RPMI7951 (cell line): ENCODE data around the gene ARHGAP26. TPM values are rescaled to one million over a fixed set of nuclear protein-coding genes. Genes with fewer than 3 reads are reported as not detected.
A peak's percentile ranks its signal among the peaks of the same experiment; 100 is the strongest.

Source experiments
- DNase-seq: peaks from one replicate; pipeline ENCODE4 v3.0.0-alpha.2; 2012; ENCODE audit warnings: low read depth
- total RNA-seq: library from RNA; depleted of rRNA; stranded (reverse); fragments of >200 nt; shearing (Covaris generic); gene quantifications from 2 replicates; pipeline ENCODE4 v1.2.3, GENCODE V29; 2014

ARHGAP26 gene
- total RNA-seq, 1 experiment from 2014 or later, result 1.1 TPM

DNA sequence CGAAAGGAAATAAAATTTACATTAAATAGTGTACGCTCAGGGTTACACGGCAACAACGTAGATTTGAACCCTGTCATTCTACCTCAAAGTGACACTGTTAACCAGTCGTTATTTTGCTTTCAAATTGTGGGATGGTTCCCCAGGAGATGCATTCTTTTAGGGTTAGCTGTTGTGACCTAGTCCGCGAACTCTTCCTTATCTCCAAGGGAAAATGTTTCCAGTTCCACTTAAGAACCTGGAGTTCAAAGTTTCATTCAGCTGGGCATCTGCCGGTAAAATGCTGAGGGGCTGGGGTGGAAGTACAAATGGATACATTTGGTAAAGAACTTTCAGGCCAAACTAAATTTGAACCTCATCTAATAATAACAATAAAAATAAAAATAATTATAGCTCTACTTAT is 368.7 kb downstream of the ARHGAP26 start:
- no peak for DNase-seq

DNA sequence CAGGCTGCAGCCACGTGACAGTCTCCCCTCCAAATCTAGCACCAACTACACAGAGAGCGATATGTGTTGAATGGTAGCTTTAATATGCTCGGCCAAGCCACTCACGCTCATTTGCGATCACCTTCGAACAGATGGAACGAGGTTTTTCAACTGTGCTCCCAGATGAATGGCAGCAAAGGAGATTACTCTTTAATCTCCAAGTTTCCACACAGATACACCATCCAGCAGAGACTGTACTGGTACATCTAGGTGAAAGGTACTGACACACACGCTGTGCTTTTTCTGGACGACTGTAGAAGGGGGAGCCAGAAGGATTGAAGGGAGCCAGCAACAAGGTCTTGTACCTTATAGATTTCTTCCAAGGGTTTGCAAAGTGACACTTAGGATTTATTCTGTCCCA is 369.4 kb downstream of the ARHGAP26 start:
- DNase-seq, result no peak

DNA sequence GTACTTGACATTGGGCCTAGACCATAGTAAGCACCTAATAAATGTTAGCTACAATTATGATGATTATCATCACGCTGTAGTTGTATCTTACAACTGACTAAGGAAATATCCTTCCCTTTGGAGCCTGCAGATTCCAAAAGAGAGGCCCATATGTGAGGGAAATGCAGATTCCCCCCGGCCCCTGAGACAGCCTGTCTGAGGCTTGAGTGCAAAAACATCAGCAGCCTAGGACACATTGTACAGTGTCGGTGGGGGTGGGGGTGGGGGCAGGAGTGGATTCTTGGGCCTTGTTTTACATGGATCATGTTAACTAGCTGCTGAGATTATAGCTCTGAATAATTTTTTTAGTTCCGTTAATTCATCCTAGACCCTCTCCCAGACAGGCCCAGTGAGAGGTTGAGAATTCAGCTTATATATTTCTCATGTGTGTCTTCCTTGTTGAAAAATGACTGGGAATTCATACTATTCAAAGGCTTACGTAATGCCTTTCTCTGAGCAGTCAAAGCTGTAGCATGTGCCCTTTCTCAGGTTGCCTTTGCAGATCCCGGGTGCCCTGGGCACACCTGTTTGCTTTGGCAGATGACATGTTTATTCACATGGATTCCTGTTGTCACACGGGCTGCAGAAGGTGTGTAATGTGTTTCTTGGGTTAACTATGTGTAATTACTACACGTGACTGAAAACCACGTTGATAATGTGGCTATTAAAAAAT is 370.5 kb downstream of the ARHGAP26 start:
- DNase-seq, result no peak

DNA sequence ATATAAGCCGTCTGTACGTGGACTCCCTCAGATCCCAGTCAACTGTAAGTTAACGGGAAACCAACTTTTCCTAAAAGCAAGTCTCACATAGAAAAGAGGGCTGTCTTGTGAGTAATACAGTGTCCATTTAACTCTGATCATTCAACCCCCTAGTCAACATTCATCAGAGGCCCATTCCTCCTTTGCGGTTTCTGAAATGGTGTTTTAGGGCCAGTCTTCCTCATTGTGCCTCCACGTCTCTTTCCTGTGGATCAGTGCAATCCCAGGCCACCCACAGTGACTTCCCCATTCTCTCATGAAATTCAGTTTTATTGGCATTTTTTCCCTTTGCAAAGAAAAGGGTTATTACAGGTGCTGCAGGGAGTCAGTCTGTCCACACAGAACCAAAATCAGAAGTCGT is 371.5 kb downstream of the ARHGAP26 start:
- DNase-seq, result no peak

DNA sequence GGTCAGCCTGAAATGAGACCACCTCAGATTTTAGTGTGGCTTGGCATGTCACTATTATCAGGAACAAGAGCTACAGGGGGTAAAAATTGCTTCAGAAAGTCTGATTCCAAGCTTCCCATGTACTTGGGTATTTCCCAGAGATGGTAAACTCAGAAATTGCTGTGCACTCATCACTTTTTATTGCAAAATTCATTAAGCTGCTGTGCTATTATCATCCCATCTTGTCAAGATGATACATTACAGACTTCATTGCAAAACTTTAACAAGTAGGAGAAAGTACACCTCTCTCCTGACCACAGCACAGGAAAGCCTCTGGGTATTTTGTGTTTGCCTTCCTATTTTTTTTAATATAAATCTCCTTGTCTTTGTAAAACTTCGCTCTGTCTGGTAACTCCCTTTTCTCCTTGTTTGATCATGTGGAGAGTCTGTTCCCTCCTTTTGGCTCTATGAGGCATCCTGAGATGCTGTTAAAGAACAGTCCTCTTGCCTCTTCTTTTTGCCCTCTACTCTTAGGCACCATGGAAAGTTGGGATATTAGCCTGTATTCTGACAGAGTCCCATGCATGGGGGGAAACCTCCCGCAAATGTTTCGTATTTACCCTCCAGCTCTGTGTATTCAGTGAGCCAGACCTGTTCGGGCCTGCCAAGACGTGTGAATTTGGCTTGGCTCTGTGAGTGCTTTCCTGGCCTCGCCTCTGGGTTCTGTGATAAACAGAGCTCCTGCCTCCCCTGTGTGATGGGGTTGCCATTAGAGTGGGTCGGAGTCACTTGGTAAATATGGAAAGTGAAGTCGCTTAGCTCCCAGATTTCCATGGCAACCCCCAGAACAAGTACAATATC is 372.6 kb downstream of the ARHGAP26 start:
- DNase-seq, result peak; percentile 50

DNA sequence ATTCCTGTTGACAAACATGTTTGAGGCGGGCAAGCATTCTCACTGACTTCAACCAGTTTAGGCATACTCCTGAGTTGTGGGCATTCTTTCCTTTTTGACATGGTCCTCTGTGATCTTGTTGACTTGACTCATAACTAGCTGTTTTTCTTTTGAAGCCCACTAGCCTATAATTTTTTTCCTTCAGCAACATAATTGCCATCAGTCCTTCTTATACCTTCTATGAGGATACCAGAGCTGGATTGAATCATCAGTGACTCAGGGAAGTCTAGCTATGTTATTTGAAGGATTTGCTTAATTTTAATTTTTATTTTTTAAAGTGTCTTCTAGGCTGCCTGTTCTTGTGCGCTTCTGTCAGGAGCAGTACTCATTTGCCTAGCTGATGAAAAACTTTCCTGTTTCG is 373.8 kb downstream of the ARHGAP26 start:
- peak; percentile 15 for DNase-seq

DNA sequence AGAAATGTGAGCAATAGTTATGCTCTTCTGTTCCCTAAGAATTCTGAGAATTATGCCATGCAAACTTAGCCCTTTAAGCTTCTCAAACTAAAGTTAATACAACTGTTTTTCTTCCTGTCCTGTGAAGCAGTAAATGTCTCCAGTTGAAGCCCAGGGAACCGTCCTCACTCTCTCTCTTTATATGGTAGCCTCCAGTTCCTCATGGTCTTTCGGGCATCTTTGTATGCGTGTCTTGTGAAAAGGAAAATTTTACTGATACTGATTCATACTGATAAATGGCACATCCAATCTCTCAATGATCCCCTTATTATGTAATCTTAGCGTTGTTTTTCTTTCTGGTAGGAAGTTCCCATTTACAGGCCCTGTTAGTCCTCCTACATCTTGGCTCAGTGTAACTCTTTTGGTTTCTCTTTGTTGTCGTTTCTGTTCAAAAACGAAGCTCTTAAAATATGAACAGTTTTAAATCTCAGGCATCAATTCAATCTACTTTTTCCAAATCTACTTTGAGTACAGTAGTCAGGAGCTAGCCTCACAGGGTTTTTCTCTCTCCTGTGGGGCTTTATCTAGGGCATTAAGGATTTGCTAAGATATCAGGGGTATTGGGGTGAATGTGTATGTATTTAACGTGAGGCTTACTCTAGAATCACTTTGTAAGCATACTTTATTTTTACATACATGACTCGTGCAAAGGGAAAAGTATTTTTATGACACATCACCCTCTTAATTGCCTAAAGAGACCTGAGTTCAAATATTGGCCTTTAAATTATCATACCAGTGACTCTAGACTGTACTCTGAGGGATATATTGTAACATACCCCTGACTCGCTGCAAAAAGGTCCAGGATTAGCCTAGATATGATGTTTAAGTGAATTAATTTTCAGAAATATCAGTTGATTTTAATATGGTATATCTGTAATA is 375.3 kb downstream of the ARHGAP26 start:
- no peak for DNase-seq

DNA sequence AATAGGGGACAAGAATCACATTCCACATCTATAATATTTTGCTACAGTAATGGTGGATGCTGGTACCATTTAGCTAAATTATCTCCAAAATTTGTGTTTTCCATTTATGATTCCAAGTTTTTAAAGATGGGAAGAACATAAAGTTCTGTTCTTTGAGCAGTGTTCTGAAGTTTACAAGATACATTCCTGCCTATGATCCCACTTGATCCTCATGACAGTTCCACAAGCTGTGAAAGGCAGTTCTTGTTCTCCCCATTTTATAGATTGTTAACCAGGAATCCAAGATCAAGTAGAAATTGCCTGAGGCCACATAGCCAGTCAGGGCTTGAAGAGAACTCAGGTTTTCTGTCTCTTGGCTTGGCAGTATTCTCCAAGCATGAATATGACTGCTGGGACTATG is 376.0 kb downstream of the ARHGAP26 start:
- no peak for DNase-seq

DNA sequence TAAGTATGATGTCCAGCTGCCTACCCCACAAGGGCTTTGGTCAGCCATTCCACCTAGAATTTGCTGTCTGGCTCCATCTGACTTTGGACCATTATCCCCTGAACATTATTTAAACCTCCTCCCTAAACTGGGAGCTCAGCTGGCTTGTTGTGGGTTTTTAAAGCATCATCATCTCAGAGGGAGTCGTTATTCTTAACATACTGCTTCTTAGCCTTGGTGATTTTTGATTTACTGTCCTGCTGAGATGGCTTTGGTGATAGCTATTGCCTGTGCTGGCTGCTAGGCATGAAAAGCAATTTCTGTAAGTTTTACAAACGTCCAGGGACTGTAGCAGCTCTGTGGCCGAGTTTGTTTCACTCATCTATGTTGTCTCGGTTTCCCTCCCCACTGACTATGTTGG is 377.2 kb downstream of the ARHGAP26 start:
- DNase-seq, result no peak

DNA sequence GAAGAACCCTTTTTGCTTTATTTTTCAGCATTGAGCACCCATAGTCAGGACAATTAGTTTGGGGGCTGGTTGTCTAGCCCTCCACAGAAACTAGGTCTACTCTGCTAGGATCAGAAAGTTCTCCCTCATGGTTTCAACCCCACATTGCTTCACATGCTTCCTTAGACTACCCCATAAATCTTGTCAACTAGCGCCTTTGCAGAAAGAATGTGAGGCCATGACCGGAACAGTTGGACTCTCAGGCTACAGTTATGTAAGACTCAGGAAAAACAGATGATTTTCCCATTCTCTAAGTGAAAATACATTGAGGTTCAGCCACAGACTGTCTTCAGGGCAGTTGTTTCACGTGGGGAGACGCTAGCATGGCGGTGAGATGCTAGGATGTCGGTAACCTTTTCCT is 377.7 kb downstream of the ARHGAP26 start:
- no peak for DNase-seq

DNA sequence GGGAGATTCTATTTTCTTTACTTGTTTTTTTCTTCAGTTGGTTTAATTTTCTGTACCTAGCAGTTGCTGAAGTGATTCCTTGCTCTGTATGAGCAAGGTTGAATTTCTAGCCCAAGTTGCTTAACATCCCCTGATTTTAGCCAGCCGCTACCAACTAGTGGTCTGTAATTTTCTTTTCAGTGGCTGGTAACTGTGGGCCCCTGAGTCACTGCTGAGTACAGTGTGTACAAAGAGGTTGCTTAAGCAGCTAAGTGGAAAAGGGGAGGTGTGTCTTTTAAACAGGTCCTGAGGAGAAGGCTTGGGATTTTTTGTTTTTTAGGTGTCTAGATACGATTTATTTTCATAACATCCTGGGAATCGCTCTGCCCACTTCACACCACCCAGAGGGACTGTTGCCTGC is 378.6 kb downstream of the ARHGAP26 start:
- DNase-seq, result no peak

DNA sequence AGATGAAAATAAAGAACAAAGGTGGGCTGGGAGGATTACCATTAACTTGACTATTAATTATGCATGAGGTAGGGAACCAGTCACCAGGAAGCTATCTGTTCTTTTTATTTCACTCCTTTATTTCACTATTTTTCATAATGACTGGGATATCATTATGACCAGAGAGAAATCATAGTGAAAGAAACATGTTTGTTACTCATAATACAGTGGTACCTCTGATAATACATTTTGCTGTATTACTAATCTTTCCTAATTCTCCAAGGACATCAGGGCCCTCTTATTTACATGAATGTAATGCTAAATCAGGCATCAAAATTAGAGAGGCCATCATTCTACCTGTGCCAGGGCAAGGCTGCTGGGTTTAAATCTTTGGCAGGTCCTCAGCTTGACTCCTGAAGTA is 379.6 kb downstream of the ARHGAP26 start:
- no peak for DNase-seq

DNA sequence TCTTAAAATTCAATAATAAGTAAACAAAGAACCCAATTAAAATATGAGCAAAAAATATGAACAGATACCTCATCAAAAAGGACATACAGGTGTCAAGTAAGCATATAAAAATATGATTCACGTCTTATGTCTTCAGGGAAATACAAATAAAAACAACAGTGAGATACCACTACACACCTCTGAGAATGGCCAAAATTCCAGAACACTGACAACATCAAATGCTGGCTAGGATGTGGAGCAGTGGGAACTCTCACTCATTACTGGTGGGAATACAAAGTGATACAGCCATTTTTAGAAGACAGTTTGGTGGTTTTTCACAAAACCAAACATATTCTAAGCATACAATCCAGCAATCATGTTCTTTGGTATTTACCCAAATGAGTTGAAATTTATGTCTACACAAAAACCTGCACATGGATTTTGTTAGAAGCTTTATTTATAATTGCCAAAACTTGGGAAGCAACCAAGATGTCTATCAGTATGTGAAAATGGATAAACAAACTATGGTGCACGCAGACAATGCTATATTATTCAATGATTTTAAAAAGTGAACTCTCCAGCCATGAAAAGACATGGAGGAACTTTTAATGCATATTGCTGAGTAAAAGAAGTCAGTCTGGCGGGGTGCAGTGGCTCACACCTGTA is 381.0 kb downstream of the ARHGAP26 start:
- no peak for DNase-seq

DNA sequence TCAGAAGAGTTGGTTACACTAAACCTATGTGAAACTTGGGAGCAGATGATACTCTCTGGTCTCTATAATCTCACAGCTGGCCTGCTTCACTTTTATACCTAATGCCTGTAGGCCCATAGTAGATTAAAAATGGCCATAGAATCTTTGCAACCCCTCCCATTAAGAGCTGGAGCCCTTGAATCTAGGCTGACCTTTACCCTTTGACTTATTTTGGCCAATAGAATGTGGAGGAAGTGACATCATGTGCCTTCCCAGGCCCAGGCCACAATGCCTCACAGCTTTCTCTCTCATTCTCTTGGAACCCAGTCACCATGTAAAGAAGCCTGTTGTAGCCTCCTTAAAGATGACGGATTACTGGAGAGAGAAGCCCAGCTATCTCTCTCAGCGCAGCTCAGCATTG is 382.3 kb downstream of the ARHGAP26 start:
- DNase-seq, result no peak

DNA sequence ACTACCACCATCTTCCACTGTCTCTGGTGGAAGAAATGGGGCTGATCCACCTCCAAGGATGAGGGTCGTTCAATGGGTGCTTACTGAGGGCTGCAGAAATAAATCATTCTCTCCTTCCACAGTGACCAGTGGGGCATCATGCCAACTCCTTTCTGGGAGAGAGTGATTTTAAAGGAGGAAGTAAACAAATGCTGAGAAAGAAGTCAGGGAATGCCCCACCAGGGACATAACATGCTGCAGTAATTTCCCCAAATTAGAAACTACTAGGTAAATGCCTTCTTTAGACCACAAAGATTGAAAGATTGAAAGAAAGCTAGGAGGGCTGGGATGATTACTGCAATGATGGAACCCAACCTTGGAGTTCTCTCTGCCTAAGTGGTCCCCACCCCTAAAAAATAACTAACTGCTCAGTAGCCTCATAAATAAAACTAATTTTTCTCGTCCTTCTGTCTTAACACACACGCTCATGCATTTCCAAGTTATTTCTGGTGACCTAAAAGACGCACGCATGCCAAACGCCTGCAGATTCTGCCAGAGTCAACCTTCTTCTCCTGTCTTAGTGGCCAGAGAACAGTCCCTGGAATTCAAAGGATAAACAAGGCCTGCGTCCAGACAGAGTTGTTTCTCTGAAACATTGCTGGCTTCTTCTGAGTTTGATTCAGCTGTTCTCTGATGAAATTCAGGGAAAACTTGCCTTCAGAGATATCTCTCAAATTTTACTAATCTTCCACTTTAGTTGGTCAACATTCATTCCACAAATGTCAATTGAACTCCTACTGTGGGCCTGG is 383.3 kb downstream of the ARHGAP26 start:
- DNase-seq, result no peak

DNA sequence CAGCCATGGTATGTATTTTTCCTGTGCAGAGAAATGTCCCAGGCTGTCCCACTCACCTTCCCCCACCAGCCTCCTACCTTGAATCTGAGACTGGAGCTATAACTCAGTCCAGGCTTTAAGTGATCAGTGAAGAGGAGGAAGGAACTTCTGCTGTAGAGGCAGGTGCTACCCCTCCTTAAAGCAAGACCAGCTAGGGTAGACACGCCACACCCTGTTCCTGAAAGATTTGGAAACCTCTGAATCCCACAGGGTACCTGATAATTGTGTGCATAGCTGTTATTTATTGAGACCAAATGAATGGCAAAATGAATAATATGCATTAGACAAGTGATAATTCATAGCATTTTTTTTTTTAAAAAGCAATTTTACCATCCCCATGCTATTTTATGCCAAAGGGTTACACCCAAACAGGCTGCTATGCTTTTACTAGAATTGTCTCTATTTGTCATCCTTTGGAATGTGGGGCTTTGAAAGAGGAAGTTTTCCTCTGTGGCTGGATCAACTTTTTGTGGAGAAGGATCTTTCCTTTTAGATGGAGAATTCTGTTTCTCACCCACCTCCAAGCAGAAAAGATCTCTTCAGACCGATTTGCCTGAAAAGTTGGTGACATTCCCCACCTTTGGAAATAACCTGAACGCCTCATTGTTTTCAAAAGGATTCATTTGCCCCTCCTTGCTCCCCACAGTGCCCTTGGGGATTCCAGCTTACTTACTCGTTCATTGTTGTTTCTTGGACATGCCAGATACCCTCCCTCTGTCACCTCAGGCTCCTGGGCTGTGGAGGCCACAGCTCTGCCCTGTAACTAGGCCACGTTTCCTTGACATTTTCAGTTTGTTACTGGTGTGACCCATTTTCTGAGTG is 384.6 kb downstream of the ARHGAP26 start:
- DNase-seq, result peak; percentile 42

DNA sequence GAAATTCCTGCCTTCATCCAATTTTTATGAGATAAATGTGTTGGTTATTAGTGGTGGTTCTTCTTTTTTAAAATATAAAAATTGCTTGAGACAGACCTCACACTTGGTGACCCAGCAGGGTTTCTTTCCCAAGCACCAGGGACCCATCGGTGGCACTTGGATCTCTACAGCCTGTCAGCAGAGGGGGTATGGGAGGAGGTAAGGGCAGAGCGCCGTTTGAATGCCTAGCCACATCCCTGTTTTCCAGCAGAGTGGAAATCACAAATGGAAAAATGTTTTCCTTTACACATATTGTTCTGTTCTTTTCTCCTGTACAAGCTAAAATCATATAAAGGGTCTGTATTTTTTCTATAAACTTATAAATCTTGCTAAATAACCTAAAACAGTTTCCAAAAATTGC is 385.3 kb downstream of the ARHGAP26 start:
- no peak for DNase-seq

DNA sequence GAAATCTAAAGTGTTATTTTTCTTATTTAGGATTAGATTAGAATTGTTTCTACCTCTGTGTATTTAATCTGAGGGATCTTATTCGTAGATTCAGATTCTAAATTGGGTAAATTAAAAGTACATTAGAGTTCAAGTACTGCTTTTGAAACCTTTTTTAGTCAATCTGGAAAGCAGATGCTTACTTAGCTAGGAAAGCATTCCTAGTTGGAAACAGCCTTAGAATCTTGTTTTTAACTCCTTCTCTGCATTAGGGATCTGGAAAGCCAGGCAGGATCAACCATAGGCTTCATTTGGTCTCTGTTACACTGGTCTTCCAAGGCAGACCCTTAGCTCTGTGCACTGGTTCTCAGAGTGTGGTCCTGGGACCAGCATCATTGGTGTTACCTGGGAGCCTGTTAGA is 385.9 kb downstream of the ARHGAP26 start:
- DNase-seq, result no peak

DNA sequence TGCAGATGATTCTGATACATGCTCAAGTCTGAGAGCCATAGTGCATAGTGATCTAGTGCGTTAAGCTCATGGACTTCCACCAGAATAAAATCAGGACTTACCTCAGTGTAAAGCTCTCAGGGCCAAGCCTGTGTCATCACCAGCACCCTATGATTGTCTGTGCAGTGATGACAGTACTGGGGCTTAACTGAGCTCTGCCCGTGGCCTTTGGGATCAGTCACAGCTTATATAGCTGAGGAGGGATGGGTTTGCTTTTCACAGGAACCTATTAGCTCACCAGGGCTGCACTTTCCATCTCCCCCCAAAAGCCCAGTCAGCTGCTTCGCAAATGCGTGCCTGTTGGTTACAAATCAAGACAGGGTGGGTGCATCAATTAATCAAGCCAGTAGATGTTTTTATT is 386.4 kb downstream of the ARHGAP26 start:
- no peak for DNase-seq

DNA sequence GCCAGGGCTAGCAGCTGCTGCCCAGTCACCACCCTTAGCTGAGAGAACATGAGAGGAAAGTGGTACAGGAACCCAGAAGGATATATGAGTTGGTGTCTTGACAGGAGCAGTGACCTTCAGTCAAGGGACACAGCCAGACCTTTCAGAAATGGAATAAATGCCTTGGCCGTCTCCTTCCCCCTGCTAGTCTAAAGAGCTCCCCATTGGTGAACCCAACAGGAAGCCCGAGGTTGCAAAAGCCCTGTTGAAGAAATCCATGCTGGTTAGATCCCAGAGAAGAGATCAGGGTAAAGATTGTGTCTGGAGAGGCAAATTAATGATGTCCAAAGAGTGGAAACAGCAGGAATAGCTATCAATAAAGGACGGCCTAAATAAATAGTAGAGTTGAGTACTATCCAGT is 388.9 kb downstream of the ARHGAP26 start:
- DNase-seq, result no peak
